Measurements from ENCODE around the gene C1QL1.

Gene C1QL1

DNA sequence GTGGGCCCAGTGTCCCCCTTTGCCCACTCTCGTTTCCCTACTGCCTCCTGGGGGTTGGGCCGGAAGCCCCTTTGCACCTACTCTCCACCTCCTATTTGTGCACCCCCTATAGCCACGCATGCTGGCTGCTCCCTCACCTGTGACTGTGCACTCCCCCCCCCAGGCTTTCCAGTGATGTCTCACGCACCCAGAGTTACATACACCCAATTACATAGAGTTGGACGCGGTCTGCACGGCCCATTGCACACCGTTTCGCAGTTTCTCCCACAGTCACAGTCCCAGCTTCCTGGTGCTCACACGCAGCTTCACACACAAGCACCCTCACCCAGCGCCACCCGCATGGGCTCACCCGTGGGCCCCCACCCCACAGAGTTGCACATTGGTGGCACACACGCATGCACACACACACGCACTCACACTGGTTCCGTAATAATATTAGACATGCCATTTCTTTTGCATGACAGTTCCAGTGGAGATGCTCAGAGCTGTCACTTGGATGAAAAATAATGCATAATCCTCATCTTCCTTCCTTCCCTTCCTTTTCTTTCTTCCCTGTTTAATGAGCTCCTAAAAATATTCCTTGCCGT is 21.5 kb upstream of the C1QL1 start:
- no peak for DNase-seq (ENCODE audit: low read depth)

DNA sequence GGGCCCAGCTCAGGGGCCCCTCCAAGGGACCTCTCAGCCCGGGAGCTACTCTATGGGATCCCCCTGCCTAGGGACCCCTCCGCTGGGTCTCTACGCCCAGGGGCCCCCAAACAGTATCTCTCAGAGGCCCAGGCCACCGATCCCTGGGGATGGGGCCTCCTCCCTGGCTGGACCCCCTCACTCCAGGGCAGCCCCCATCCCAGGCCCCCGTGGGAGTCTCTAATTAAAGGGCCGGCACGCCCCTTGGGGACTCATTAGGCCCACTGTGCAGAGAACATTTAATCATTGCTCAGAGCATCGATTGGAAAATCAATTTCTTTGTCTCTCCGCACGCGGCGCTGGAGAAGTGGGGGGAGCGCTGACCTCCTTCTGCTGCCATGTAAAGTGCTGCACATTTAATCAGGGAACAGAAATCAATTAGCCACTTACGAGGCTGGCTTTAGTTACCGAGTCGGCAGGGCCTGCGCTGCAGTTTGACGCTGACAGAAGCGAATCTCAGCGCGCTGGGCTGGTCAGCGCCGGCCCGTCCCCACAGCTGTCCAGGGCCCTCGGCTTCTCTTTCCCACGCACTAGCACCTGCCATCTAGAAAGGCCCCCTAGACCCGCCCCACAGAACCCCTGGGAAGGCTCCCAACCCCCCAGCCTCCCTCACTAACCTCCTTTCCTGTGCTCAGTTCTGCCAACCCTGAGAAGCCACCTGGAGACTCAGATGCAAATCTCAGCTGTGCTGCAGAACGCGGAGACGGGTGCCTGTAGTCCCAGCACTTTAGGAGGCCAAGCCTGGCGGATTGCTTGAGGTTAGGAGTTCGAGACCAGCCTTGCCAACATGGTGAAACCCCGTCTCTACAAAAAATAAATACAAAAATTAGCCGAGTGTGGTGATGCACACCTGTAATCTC is 20.2 kb upstream of the C1QL1 start:
- no peak for DNase-seq (ENCODE audit: low read depth)

GRCh38 chr17:44983563-44983962 is 15.5 kb upstream of the C1QL1 start:
- no peak for DNase-seq (ENCODE audit: low read depth)

GRCh38 chr17:44982113-44982702 is 14.1 kb upstream of the C1QL1 start:
- no peak for DNase-seq (ENCODE audit: low read depth)

DNA sequence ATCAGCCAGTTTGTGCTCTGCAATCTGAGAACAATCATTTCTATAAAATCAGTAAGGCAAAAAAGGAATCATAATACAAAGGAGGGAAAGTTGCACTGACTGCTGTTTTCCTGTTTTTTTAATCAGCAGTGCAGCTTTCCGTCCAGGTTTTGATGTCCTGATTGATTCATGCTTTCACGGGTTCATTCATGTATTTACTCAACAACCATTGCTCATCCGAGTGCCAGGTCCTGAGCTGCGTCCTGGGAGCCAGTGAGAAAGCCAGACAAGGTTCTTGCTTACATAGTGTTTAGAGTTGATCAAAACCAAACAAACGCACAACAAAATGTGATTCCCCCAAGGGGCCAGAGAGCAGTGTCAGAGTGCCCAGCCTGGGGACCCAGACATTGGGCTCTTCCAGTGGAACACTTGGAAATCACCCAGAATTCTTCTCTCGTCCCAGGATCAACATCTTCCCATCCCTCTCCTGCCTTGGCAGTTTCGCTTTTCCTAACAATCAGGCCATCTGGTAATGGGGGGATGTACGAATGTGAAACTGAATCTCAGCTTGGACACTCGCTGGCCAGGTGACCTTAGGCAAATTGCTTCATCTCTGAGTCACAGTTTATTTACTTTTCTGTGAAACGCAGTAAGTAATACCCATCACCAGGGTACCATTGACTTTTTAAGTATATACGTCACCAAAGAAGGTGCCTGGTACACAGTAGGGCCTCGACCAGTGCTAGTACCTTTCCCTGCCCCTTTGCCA is 13.3 kb upstream of the C1QL1 start:
- DNase-seq (ENCODE audit: low read depth), result no peak

- DNase-seq (ENCODE audit: low read depth), result no peak
Measured at GRCh38 chr17:44979426-44979995, 11.4 kb upstream of the C1QL1 start.

- DNase-seq (ENCODE audit: low read depth), result no peak
Measured at GRCh38 chr17:44978807-44979206, 10.7 kb upstream of the C1QL1 start.

DNA sequence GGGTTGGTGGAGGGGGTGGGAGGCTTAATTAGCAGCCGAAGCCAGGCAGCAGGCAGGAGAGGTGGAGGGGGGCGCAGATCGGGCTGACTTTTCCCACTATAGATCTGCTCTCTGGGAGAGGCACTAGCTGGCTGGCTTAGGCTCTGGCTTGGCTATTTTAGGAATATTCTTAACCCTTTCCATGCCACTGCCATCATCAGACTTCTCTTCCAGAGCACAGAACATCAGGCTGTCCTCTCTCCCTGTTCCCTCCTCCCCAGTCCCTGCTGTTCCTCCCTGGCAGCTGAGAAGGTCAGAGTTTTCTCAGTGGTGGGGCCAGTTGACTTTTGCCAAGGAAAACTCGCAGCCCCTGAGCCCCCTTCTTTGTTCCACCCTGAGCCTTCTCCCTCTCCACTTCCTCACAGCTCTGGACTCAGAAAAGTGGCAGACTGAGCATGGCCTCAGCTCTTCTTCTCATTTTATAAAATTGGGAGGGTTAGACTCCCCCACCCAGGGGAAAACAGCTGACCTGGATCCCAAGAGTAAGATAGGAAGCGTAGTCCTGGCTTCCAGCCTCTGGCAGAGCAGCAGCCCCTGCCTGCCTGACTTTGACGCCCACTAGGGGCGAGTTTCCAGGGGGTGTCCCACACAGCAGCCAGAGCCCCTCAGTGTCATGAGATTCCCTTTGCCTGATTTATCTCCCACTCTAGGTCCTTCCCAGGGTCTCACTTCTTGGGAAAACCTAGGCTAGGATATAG is 9.9 kb upstream of the C1QL1 start:
- no peak for DNase-seq (ENCODE audit: low read depth)

GRCh38 chr17:44977065-44977464 is 9.0 kb upstream of the C1QL1 start:
- no peak for DNase-seq (ENCODE audit: low read depth)

DNA sequence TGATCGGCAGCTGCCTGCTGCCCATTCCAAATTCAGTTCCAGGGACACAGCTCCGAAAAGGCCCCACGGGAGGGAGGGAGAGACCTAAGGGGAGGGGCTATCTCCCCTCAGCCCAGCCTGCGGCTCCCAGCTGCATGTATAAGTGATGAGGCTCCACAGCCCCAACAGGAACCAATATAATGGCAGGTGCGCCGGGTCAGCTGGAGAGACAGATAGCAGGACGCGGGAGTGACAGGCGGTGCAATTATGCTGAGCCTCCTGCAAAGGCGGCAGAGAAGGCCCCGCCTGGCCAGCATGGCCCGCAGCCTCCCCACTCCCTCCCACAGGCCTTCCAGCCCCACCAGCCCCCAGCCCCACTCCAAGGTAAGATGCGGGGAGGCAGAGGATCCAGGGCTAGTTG is 8.1 kb upstream of the C1QL1 start:
- DNase-seq (ENCODE audit: low read depth), result no peak

DNA sequence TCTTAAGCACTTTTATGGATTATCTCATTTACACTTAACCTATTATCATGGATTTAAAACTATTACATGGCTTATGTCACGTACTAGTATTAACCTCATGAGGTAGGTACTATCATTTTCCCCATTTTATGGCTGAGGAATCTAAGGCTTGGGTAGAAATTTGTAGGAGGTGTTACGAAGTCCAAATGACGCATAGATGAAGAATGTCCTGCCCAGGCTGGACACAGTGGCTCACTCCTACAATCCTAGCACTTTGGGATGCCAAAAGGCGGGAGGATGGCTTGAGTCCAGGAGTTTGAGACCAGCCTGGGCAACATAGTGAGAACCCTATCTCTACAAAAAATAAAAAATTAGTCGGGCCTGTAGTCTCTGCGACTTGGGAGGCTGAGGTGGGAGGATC is 4.8 kb upstream of the C1QL1 start:
- no peak for DNase-seq (ENCODE audit: low read depth)

GRCh38 chr17:44971776-44972483 is 3.8 kb upstream of the C1QL1 start:
- no peak for DNase-seq (ENCODE audit: low read depth)

DNA sequence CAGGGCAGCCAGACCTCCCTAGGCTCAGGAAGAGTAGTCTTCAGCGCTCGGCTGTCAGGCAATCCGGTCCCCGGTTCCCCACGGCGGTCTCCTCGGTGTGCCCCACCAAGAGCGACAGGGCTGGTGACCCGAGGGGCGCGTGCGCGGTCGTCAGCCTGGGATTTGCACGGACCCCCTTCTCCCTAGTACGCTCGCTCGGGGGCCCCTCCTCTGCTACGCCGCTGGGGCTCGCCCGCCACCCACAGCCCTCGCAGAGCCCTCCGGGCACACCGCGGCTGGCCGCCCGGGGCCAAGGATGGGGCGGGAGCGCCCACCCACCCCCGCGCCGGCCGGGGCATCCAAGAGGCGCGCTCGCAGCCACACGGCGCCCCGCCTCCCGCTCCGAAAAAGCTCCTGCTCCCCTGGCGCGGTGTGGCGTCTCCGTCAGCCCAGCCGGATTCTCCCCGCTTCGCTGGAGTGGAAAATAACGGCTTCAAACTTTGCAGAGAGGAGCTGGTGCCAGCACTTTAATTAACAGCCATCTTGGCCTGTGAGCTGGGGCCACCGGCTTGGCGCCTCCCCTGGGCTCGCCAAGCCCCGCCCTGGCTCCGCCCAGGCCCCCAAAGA is 2.1 kb upstream of the C1QL1 start:
- DNase-seq (ENCODE audit: low read depth), result no peak

DNA sequence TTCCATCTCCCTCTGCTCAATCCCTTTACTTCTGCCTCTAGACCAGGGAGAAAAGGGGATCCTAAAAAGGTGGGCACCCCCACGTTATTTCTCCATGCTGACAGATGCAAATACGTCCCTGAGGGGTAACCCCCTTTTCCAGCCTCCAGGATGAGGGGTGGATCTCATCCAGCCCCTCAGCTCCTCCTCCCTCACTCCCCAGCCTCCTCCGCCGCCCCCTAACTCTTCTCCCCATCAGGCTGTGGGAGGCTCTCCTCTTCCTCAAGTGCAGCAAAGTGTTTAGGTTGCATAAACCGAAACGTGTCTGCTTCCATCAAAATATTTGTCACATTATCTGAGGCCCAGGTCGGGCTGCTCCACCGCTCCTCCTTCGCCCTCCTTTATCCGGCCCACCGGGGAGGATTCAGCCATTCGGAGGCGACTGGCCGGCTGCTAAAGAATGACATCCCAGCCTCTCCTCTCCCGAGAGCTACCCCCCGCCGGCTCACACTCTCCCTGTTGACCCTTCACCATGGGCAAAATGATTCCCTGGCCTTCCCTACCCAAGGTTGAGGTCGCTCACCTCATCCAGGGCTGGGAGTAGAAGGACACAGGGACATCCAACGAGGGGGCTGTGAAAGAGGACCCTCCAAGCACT is 1.2 kb upstream of the C1QL1 start:
- DNase-seq (ENCODE audit: low read depth), result no peak

DNA sequence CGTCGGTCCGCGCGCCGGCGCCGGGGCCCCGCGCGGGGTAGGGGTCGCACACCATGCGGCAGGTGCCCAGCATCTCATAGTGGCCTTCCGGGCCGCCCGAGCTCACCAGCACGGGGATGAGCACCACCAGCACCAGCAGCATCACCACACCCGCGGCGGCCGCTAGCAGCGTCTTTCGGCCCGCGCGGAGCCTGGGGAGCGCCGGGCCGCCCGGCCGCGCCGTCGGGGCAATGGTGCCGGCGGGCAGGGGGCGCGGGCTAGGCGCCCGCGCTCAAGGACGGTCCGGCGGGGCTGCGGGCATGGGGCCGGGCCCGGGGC is 237 bp downstream of the C1QL1 start:
- no peak for DNase-seq (ENCODE audit: low read depth)

GRCh38 chr17:44967026-44967906 is 837 bp downstream of the C1QL1 start:
- no peak for DNase-seq (ENCODE audit: low read depth)

GRCh38 chr17:44966348-44967025 is 1.6 kb downstream of the C1QL1 start:
- no peak for DNase-seq (ENCODE audit: low read depth)

GRCh38 chr17:44965481-44966234 is 2.4 kb downstream of the C1QL1 start:
- no peak for DNase-seq (ENCODE audit: low read depth)
